HEK293T (cell line): ENCODE data around the gene GAB4.

ENCODE experiments used
- CTCF ChIA-PET: fragments of 350-600 bp; formaldehyde crosslinking; extraction: SDS; loops from one replicate; lab custom pipeline; 2021; ENCODE audit warnings: antibody characterized with exemption, inconsistent platforms; lab: Yijun Ruan, JAX
- POLR2A ChIA-PET: fragments of 350-600 bp; formaldehyde crosslinking; extraction: SDS; loops from one replicate; lab custom pipeline; 2020; ENCODE audit warnings: antibody characterized with exemption, inconsistent platforms; lab: Yijun Ruan, JAX
- DNase-seq: peaks from one replicate; pipeline ENCODE4 v3.0.0; 2012; ENCODE audit warnings: mixed read lengths; ENCODE audit errors: extremely low spot score
- ARNT ChIP-seq: fragments of 450-650 bp; IDR thresholded peaks from 2 replicates; pipeline ENCODE4 v1.6.1; 2017; ENCODE audit warnings: mild to moderate bottlenecking
- BHLHE40 ChIP-seq: fragments of 450-650 bp; IDR thresholded peaks from 2 replicates; pipeline ENCODE4 v1.6.1; 2016; ENCODE audit warnings: mild to moderate bottlenecking, moderate library complexity, borderline replicate concordance
- CTBP1 ChIP-seq: fragments of 450-650 bp; IDR thresholded peaks from 2 replicates; pipeline ENCODE4 v1.6.1; 2016; ENCODE audit warnings: borderline replicate concordance
- ELF4 ChIP-seq: fragments of 450-650 bp; IDR thresholded peaks from 2 replicates; pipeline ENCODE4 v1.6.1; 2017; ENCODE audit warnings: antibody characterized with exemption
- FOXA1 ChIP-seq: fragments of 450-650 bp; IDR thresholded peaks from 2 replicates; pipeline ENCODE4 v1.6.1; 2016; ENCODE audit warnings: mild to moderate bottlenecking
- FOXK2 ChIP-seq: fragments of 450-650 bp; IDR thresholded peaks from 2 replicates; pipeline ENCODE4 v1.6.1; 2016; ENCODE audit warnings: mild to moderate bottlenecking
- FOXM1 ChIP-seq: fragments of 450-650 bp; IDR thresholded peaks from 2 replicates; pipeline ENCODE4 v1.6.1; 2017; ENCODE audit warnings: mild to moderate bottlenecking, borderline replicate concordance
- HDGF ChIP-seq: fragments of 450-650 bp; IDR thresholded peaks from 2 replicates; pipeline ENCODE4 v1.6.1; 2017; ENCODE audit warnings: antibody characterized with exemption, borderline replicate concordance
- L3MBTL2 ChIP-seq: fragments of 450-650 bp; conservative IDR thresholded peaks from 2 replicates; pipeline ENCODE4 v1.6.1; 2016; ENCODE audit warnings: mild to moderate bottlenecking
- LEF1 ChIP-seq: fragments of 450-650 bp; IDR thresholded peaks from 2 replicates; pipeline ENCODE4 v1.6.1; 2017; ENCODE audit warnings: mild to moderate bottlenecking, borderline replicate concordance
- NFRKB ChIP-seq: fragments of 450-650 bp; IDR thresholded peaks from 2 replicates; pipeline ENCODE4 v1.6.1; 2016; ENCODE audit warnings: mild to moderate bottlenecking, moderate library complexity
- SP1 ChIP-seq: fragments of 450-650 bp; IDR thresholded peaks from 2 replicates; pipeline ENCODE4 v1.6.1; 2017
- SUZ12 ChIP-seq: fragments of 450-650 bp; IDR thresholded peaks from 2 replicates; pipeline ENCODE4 v1.6.1; 2016; ENCODE audit warnings: mild to moderate bottlenecking
- TARDBP ChIP-seq: fragments of 450-650 bp; IDR thresholded peaks from 2 replicates; pipeline ENCODE4 v1.6.1; 2016
- ZNF384 ChIP-seq: fragments of 450-650 bp; IDR thresholded peaks from 2 replicates; pipeline ENCODE4 v1.6.1; 2016
- TF ChIP-seq, protein P1 (sequence below): fragments of 450-650 bp; IDR thresholded peaks from 2 replicates; pipeline ENCODE4 v1.6.1; 2016

Gene GAB4

DNA sequence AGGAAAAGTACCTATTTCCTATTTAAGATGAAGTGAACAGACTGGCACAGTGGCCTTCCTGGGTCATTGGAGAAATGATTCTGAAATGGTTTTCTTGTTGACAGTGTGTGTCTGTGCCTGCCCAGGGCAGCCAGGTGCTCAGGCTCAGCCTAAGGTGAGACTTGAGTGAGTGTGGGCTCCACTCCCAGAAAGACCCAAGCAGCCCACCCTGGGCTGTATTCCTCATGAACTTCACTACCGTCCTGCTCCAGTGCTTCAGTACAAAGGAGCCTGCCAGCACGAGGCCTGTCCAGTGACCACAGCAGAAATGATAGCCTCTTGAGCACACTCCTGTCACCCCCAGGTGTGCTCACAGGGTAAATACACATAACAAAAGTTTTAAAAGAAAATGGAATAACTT, 49.5 kb downstream of the GAB4 start:
- ChIA-PET POLR2A (no interaction called here), CTCF (no interaction called here)
- DNase-seq: no peak
- TF ChIP-seq CTBP1: no peak
- TF ChIP-seq HDGF: no peak
- TF ChIP-seq SUZ12: no peak
- no peak for TF ChIP-seq L3MBTL2
- no peak for TF ChIP-seq BHLHE40
- TF ChIP-seq ELF4: no peak
- no peak for TF ChIP-seq ZNF384
- no peak for TF ChIP-seq LEF1
- no peak for TF ChIP-seq SP1
- no peak for TF ChIP-seq FOXM1
- TF ChIP-seq NFRKB: no peak
- no peak for TF ChIP-seq FOXA1
- no peak for TF ChIP-seq FOXK2
- TF ChIP-seq, protein P1, sequence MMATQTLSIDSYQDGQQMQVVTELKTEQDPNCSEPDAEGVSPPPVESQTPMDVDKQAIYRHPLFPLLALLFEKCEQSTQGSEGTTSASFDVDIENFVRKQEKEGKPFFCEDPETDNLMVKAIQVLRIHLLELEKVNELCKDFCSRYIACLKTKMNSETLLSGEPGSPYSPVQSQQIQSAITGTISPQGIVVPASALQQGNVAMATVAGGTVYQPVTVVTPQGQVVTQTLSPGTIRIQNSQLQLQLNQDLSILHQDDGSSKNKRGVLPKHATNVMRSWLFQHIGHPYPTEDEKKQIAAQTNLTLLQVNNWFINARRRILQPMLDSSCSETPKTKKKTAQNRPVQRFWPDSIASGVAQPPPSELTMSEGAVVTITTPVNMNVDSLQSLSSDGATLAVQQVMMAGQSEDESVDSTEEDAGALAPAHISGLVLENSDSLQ: no peak
- no peak for TF ChIP-seq TARDBP
- TF ChIP-seq ARNT: no peak

DNA sequence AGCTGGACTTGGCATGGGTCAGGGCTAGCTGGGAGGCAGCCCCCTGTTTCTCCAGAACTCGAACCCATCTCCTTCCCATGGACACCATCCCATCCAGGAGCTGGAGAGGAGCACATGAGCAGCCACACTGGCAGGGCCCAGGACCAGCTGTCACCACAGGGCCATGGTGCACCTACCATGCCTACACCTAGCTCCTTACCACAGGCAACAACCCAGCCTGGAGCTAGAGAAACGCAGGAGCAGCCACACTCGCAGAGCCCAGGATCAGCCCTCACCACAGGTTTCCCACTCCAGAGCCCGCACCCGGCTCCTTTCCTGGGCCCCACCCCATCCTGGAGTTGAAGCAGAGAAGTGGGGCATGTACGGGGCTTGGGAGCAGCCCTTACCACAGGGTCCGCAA, 50.2 kb downstream of the GAB4 start:
- peak; percentile 6 for DNase-seq
- POLR2A ChIA-PET: no interaction called here
- CTCF ChIA-PET: no interaction called here
- TF ChIP-seq CTBP1: no peak
- TF ChIP-seq, protein P1: no peak
- TF ChIP-seq ZNF384: no peak
- TF ChIP-seq NFRKB: no peak
- no peak for TF ChIP-seq ELF4
- TF ChIP-seq LEF1: no peak
- TF ChIP-seq L3MBTL2: no peak
- no peak for TF ChIP-seq ARNT
- no peak for TF ChIP-seq TARDBP
- no peak for TF ChIP-seq SP1
- no peak for TF ChIP-seq FOXK2
- TF ChIP-seq FOXA1: no peak
- TF ChIP-seq BHLHE40: no peak
- no peak for TF ChIP-seq HDGF
- no peak for TF ChIP-seq SUZ12
- no peak for TF ChIP-seq FOXM1

DNA sequence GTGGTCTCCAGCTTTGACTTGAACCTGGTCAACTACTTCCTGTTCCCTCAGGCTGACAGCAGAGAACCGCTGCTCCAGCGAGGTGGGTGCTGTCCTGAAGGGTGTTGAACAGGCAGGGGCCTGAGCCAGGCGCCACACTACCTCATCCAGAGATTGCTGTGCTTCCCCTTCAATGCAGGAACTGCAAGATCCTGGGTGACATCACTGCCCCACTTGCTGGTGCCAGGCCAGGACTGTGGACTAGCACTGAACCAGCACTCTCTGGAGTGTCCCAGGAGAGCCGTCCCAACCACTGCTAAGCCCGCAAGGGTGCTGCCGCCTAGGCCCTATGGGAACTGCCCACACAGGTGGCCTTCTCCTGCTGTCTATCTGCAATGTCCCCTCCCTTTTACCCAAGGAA, 51.7 kb downstream of the GAB4 start:
- DNase-seq: peak; percentile 5
- CTCF ChIA-PET: no interaction called here
- POLR2A ChIA-PET: no interaction called here
- TF ChIP-seq SP1 (no peak), L3MBTL2 (no peak), ARNT (no peak), NFRKB (no peak), BHLHE40 (no peak), HDGF (no peak), FOXA1 (no peak), SUZ12 (no peak), CTBP1 (no peak), FOXK2 (no peak), ZNF384 (no peak), TARDBP (no peak), ELF4 (no peak), FOXM1 (no peak), LEF1 (no peak)

DNA sequence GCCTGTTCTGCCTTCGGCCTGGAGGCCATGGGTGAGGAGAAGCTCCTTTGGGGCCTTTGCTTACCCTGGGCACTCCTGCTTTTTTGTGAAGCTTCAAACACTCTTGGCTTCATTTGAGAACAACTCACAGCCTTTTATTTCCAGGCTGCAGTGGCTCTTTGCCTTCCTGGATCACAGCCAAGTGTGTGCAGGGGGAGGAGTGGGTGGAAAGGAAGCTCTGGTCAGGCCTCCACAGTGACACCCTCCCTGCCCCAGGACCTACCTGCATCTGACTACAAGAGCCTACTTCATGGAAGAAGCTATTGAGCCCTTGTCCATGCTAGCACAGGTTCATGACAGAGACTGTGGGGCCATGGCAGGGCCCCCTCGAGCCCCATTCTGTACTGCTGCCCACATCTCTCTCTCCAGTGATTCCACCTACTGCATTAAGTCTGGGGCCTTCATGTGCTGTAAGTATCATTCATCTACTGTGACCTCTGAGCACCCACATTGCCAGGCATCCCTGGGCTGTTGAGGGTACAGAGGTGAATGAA, 52.3 kb downstream of the GAB4 start:
- ChIA-PET CTCF (no interaction called here), POLR2A (no interaction called here)
- TF ChIP-seq FOXM1 (no peak), HDGF (no peak), CTBP1 (no peak)
- DNase-seq: peak; percentile 6

DNA sequence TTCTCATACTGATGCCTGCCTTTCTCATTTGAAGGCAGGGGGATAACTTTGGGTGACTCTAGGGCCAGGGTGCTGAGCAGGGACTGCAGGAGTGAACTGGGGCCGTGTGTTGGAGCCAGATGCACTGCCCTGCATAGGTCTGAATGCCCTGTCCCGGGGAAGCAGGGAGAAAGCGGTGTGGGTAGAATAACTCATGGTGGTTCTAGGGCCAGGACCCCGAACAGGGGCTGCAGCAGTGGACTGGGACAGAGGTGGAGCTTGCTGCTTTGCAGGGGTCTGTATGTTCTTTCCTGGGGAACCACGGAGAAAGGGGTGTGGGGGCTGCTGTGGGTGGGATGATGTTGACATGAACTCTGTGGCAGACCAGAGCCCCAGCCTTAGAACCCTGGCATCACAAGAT, 52.9 kb downstream of the GAB4 start:
- peak; percentile 4 for DNase-seq
- TF ChIP-seq FOXA1: no peak
- TF ChIP-seq SUZ12: no peak
- TF ChIP-seq SP1: no peak
- CTCF ChIA-PET: no interaction called here
- POLR2A ChIA-PET: no interaction called here

DNA sequence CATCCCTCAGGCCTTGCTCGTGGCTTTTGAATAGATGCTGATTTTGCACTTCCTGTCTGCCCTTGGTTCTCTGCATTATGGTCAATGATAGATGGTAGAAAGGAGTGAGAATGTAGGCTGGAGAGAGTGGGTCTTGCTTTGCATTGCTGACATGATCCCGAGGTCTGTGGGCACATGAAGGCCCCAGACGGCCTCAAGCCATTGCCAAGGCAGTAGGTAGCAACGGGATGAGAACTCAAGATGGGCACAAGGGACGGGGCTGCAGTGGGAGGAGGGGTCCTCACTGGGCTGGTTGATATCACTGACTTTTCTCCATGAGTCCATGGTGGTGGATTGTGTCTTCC, 54.0 kb downstream of the GAB4 start:
- DNase-seq: peak; percentile 2
- POLR2A ChIA-PET: no interaction called here
- TF ChIP-seq, protein P1: no peak
- TF ChIP-seq BHLHE40 (no peak), L3MBTL2 (no peak), FOXA1 (no peak), FOXK2 (no peak), CTBP1 (no peak), HDGF (no peak), NFRKB (no peak), ARNT (no peak)
- CTCF ChIA-PET: no interaction called here
